GM12873 (cell line): ENCODE measurements around the gene ANKRD10.

ENCODE experiments used
- CTCF ChIP-seq: IDR thresholded peaks from 2 replicates; pipeline ENCODE4 v1.5.1; 2012; ENCODE audit warnings: low read depth, mild to moderate bottlenecking, moderate library complexity, low read length, control low read depth; ENCODE audit not compliant: insufficient read depth; ENCODE audit errors: missing control alignments

Gene ANKRD10

GRCh38 chr13:110915057-110915873, at the start of gene ANKRD10:
Gene ANKRD10 (minus strand): TSS chr13:110915069. CDS start chr13:110914934, 135 bp downstream.
- TF ChIP-seq CTCF = peak; percentile 79

- no peak for TF ChIP-seq CTCF
Observed at GRCh38 chr13:110964229-110965037, 49.6 kb upstream of the ANKRD10 start.

- TF ChIP-seq CTCF = no peak
Observed at GRCh38 chr13:110963554-110963970, 48.7 kb upstream of the ANKRD10 start.

- no peak for TF ChIP-seq CTCF
Observed at GRCh38 chr13:110961959-110962358, 47.1 kb upstream of the ANKRD10 start.

- TF ChIP-seq CTCF = no peak
Observed at GRCh38 chr13:110960204-110960603, 45.3 kb upstream of the ANKRD10 start.

GRCh38 chr13:110957931-110958330, 43.1 kb upstream of the ANKRD10 start:
- no peak for TF ChIP-seq CTCF
